Prostate gland (tissue), 2 donors: Measurements from ENCODE around the gene AOC1.

Source experiments
- POLR2A ChIP-seq: fragments of 450-650 bp; IDR thresholded peaks from one replicate; pipeline ENCODE4 v1.6.1; 2016; ENCODE audit warnings: antibody characterized with exemption, mild to moderate bottlenecking
- TF ChIP-seq, protein P1 (sequence below), 4 experiments: fragments of 200-600 bp in 2 of 4; fragments of 450-650 bp in 2 of 4; sonication (generic) in 2 of 4; IDR thresholded peaks; 1 replicate in 3 of 4; 2 replicates in 1 of 4; pipeline ENCODE4 v1.5.1; 2016 to 2019; ENCODE audit warnings: antibody characterized with exemption in 4 of 4, mild to moderate bottlenecking in 2 of 4, moderate library complexity in 2 of 4

DNA sequence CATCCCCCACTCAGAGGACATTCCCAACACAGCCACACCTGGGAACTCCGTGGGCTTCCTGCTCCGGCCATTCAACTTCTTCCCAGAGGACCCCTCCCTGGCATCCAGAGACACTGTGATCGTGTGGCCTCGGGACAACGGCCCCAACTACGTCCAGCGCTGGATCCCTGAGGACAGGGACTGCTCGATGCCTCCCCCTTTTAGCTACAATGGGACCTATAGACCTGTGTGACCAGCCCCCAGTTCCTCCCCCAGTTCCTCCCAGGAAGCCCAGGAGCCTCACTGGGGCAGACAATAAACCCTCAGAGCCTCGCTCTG is 8.6 kb downstream of the AOC1 start:
- TF ChIP-seq, protein P1, sequence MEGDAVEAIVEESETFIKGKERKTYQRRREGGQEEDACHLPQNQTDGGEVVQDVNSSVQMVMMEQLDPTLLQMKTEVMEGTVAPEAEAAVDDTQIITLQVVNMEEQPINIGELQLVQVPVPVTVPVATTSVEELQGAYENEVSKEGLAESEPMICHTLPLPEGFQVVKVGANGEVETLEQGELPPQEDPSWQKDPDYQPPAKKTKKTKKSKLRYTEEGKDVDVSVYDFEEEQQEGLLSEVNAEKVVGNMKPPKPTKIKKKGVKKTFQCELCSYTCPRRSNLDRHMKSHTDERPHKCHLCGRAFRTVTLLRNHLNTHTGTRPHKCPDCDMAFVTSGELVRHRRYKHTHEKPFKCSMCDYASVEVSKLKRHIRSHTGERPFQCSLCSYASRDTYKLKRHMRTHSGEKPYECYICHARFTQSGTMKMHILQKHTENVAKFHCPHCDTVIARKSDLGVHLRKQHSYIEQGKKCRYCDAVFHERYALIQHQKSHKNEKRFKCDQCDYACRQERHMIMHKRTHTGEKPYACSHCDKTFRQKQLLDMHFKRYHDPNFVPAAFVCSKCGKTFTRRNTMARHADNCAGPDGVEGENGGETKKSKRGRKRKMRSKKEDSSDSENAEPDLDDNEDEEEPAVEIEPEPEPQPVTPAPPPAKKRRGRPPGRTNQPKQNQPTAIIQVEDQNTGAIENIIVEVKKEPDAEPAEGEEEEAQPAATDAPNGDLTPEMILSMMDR (IDR thresholded peaks at IDR 0.05), result no peak
- no peak for TF ChIP-seq POLR2A
